OCI-M2 (cell line): ENCODE measurements around the gene SRRM2.

ENCODE experiments used
- DNase-seq: peaks from one replicate; lab custom pipeline; 2025; ENCODE audit not compliant: unreplicated experiment; lab: John Stamatoyannopoulos, UW

The SRRM2 gene

DNA sequence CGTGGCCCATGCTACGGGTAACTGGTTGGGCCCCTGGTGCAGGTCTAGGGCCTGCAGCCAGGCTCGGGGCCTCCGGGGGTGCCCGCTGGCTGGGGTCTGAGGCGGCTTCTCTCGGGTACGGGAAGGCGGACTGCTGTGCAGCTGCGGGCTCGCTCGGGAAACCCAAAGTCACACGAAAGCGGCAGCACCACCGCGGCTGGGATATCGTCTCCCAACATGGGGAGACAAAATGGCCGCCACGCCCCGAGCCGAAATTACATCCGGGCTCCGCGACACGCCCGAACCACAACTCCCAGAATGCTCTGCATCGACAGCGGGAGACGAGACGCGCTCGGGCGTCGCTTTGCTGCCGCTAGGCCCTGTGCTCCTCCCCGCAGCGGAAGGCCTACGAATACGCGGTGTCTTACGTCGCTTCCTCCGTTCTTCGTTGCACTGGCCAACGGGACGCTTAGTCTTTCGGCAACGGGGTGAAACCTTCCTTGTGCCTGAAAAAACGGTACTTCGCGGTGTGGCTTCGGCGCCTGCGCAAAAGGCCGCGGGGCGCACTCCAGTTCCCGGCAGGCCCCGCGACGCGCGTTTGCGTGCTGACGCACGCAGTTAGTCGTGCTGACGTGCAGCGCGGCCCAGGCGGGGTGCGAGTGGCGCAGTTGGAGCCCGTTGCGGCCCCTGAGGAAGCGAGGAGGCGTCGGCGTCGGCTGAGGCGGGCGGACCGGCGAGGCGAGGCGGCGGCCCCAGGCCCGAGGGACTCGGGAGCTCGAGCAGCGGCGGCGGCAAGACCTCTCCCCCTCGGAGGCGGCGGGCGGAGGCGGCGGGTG is at the start of gene SRRM2:
Gene SRRM2, plus strand, starts transcription at position 604 of the 815 bp plus-strand sequence. CDS start 3,727 bp downstream, outside the sequence.
- DNase-seq: peak; percentile 77

DNA sequence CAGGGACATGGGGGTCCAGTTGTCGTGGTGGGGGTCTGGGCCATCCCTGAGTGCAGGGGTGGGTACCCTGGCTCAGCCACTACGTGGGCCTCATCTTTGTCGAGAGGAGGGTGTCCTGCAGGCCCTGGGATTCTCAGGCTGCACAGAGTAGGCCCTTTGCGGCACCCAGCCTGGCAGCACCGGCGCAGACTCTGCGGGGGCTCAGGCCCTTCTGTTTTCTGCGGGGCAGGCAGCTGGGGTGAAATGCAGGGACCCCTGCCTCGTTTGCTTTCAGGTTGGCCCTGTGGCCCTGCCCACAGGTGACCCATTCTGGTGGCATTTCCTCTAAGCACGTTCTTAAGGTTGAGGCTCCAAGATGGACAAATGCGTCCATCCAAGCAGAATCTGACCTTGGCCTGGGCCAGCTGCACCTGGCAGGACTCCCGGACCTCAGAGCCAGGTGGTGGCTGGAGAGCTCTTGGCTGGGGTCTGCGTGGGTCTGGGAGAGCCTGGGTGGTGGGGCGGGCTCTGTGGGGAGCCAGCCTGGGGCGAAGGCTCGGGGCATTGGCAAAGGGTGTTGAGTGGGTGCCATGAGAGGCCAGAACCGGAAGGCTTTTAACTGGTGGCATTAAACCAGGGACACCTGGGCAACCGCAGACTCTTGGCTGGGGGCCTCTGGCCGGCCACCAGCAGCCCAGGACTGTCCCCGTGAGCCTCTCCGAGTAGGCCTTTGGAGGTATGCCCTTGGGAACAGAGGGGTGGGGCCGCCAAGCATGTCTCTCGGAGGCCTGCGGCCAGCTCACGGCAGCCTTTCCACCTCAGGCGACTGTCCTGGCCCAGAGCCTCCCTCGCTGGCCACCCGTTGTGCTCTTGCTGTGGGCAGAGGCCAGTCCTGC is 49.3 kb upstream of the SRRM2 start:
- no peak for DNase-seq

DNA sequence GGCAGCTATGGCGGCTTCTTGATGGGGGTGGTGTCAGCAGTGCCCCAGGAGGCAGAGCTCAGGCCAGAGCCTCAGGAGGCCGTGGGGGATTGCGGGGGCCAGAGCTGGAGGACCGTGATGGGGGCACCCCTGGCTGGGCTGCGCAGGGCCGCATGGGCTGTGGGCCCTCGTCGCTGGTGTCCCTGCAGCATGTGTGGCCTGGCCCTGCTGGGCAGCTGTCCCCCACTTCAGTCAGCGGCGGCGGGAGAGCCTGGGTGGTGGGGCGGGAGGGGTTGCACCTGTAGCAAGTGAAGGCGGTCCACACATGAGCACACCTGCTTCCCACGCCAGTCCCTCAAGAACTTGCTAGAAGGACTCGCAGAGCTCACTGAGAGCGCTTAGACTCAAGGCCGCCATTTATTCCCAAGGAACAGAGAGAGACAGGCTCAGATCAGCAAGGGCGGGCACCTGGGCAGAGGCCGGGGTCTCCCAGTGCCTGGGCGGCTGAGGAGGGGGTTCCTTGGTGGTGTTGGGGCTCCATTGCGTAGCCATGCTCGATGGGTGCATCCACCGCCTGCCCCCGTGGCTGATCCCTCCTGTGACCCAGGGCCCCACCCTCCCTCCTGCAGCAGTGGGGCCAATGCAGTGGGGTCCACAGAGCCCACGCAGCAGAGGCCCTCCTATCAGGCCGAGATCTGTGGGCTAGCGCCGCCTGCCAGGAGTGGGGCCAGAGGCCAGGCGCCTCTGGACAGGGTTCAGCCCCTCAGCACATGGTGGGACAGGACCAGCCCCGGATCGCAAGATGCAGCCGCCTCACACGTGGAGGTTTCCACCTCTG is 48.1 kb upstream of the SRRM2 start:
- DNase-seq: no peak

DNA sequence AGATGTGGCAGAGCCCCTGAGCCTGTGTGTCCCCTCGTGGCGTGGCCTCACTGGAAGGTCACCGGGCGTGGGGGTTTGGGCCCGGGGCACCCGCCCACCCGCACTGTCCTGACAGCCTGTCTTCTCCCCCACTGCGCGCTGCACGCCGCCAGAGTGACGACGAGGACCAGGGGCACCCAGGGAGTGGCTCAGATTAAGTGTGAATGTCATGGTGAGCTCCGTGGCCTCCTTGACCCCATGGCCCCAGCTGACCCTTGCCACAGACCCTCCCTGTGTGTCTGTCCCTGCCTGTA is 47.5 kb upstream of the SRRM2 start:
- no peak for DNase-seq

DNA sequence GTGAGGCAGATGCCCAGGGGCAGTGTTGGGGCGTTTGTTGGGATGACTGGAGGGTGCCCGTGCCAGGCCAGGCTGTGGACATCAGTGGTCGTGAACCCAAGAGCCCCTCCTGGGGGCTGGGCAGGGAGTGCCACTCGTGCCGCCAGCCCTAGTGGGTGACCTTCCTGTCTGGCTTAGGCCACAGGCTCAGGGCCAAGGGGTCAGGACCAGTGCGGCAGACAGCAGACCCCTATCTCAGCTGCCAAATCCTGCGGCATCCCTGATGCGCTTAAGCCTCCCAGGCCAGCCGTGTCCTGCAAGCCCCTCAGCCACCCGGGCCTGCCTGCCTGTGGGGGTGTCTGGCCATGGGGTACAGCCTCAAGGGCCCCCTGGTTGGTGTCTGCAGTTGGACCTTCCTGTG is 47.1 kb upstream of the SRRM2 start:
- no peak for DNase-seq

DNA sequence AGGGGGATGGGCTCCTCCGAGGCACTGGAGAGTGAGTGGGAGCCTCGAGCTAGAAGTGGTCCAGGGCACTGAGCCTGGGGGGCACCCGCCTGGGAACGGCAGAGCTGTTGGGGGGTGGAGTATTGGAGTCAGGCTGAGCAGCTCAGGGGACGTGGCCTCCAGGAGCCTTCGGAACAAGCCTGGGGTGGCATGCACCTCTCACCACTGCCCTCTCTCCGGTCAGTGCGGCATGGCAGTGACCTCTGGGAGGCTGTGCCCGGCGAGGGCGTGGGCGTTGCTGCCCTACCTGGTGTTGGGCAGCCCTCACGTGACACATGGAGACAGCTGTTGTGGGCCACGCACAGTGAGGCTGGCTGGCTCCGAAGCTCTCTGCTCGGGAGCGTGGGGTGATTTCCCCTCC is 46.4 kb upstream of the SRRM2 start:
- DNase-seq: no peak

DNA sequence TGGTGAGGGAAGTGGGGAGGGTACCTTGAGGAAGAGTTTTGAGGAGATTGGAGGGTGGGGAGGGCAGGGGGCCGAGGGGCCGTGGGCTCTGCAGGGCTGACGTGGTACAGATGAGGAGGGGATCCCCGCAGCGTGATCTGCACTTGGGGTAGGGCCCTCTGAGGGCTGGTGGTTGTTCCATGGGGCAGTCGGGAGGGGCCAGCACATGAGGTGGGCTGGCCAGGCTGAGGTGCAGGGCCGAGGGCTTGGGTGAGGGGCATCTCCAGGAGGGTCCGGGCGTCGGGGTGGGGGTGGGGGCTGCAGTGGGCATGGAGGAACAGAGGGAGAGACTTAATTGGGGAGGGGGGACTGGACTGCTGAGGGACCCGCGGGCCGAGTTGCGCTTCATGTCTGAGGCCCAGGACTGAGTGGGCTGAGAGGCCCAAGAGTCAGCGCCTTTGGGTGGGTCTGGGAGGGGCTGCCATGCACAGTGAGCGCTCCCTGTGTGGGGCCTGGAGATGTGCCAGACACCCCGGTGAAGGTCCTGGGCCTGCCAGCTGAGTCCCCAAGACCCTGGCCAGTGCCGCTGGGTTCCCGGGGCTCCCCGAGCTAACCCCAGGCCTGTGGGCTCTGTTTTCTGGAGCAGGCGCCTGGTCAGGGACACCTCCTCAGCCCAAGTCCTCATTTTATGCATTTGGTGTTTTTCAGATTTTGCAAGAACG is 45.7 kb upstream of the SRRM2 start:
- no peak for DNase-seq

DNA sequence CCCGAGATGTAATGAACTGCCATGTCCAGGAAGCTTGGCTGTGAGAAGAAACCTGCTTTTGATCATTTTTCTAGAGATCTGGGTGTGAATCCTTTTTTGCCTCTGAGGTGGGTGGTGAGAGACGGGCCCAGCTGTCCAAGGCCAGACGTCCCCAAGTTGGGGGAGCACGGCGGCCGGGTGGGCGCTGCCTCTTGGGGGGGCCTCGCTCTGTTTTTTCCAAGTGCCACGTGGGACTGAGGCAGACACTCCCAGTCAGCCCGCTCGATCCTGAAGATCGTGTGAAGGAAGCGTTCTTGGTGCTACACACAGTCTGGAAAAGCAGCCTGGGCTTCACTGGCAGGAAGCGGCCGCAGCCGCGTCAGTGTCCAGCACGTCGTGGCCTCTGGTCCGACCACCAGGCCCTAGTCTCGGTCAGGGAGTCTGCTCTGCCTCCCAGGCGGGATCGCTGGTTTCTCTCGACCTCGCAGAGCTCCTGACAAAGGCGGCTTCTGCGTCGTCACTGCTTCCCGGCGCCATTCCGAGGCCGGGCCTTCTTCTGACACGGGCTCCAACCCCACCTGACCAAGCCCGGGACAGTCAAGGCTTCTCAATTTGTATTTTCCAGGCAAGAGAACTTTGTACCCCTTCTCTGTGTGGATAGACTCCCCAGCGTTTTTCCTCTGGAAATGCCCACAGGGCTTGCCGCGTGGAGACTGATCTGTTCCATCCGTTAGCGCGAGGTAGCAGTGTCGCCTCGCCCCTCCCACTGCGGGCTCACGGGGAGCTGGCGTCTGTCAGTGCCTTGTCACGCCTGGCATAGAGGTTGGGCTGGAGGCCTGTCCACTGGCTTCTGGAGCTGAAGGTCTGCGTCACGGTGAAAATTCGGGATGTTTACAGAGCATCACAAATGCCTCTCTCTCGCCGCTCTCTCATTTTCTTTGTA is 44.8 kb upstream of the SRRM2 start:
- DNase-seq: no peak

DNA sequence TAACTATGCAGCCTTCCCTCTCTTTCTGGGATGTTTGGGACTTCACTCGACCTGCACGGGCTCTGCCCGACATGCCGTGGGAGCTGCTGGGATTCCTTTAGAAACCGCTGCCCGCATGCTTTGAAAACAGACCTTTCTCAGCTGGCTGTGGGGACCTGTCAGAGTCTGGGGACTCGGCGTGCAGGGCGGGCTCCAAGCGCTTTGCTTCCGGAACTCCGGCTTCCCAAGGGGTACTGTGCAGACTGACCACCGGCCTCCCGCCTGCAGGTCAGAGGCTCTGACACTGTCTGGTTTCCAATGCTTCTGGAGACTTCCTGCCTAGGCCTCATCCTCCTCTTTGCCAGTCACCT is 44.2 kb upstream of the SRRM2 start:
- no peak for DNase-seq

DNA sequence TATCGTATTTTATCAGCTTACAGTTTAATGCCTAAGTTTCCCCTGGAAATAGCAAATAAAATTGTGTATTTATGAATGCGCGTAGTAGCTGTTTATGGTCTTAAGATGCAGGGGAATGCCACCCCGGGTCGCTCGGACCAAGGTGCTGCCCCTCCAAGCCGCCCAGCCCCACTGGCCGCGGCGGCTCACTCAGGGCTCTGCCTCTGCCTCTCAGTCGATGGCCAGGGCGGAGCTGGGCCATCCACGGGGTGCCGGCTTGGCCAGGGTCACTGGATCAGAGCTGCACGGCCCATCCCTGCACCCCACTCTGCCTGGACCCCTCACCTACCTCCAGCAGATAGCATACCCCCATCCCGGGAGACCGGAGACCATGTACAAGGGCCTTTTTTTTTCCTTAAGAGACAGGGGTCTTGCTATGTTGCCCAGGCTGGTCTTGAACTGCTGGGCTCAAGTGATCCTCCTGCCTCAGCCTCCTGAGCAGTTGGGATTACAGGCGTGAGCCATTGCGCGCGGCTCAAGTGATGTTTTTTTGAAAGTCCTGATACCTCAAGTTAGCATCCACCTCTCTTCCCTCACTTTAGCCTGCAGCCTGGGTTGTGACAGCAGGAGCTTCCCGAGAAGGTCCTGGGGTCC is 43.4 kb upstream of the SRRM2 start:
- DNase-seq: no peak

DNA sequence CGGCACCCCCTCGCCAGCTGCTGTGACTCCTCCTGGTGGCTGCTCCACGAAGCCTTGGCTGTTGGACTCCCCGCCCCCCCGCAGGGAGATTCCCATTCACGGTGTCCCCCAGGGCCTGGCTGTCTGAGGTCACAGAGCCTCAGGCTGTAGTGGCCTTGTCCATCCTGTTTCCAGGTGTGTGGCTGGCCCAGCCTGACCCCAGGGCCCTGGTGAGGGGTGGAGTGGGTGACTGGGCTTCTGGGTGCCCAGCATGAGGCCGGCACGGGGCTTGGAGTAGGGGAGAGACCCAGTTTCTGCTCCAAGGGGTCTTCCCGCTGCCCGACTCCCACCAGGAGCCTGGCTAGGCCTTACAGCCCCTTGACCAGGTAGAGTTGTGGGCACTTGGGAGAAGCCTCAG is 42.9 kb upstream of the SRRM2 start:
- no peak for DNase-seq

DNA sequence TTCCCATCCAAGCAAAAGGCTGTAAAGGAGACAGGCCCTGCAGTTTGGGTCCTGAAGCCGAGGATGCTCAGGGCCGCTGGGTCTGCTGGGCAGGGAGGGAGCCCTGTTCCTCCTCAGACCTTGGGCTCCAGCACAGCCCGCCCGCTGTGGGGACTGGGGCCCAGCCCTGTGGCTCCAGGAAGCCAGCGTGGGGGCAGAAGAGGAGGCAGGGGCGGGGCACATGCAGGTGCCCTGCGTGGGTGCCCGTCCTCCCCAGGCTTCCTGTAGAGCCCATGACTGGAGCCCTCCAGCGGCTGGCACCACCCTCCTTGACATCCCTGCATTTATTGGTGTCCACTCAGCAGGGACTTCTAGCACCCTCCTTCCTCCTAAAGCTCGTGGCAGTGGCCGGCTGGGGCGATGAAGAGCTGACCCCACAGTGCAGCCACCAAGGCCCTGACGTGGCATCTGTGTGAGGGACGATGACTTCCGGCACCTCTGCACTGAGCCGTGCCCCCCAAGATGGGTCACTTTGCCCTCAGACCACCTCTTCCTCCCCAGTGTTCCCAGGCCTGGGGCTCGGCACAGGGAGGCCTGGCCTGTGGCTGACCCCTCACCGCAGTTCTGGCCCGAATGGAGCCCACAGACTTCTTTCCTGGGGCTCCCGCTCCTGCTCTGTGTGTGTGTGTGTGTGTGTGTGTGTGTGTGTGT is 42.3 kb upstream of the SRRM2 start:
- DNase-seq: no peak

DNA sequence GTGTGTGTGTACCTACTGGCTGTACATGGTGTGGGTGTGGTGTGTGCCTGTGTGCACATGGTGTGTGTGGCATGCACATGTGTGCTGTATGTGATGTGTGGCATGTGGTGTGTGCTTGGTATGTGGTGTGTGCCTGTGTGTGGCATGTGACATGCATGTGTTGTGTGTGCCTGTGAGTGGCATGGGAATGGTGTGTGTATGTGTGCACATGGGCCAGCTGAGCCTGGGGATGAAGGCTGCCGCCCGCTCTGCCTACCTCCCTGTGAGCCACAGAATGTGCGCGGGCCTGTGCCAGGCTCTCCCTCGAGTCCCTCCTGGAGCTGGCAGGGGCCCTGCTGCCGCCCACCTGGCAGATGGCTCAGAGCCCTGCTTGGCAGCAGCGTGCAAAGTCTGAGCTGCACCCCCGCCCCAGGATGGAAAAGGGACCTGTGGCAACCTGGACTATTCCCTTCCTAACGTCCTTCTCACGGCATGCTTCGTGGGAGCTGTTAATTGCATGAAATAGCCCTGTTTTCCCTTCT is 41.7 kb upstream of the SRRM2 start:
- no peak for DNase-seq

DNA sequence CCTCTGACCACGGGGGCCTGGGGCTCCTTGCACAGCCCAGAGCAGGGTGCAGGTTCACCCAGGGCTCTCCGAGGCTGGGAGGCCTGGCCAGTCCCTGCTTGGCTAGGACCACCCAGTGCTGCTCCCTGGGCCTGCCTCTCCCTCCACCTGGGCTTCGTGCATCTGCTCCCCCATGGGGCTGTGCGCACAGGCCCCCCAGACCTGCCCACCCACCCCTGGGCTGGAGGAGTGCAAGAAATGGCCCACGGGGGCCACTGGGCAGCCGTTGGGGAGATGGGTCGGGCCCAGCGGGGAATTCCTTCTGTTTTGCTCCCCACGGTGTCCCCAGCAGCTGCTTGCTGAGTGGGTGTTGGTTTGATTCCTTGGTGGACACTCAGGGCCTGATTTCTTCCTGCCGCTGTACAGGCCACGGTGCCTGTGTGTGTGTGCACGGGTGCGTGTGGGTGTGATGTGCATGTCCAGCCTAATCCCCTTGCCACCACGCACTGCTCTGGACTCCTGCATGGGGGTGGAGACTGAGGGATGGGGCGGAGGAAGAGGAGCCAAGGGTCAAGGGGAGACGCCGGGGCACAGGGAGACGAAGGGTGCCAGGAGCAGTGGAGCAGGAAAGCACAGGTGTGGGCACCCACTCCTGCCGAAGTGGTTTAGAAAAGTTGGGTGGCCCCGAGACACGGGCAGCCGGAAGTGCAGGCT is 40.9 kb upstream of the SRRM2 start:
- DNase-seq: no peak

DNA sequence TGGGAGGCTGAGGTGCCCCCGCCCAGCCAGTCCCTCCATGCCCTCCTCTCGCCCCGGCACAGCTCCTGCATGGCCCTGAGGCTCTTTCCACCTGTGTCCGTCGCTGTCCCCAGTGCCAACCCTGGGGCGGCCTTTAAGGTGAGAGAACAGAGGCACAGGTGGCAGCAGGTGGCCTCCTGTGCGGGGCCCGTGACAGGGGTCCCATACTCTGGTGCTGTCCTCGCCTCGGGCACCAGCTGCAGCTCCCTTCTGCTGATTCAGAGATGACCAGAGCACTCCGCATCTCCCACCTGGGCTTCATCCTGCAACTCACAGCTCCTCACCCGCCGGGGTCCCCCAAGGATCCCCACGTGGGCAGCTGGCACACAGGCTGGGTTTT is 40.4 kb upstream of the SRRM2 start:
- no peak for DNase-seq

DNA sequence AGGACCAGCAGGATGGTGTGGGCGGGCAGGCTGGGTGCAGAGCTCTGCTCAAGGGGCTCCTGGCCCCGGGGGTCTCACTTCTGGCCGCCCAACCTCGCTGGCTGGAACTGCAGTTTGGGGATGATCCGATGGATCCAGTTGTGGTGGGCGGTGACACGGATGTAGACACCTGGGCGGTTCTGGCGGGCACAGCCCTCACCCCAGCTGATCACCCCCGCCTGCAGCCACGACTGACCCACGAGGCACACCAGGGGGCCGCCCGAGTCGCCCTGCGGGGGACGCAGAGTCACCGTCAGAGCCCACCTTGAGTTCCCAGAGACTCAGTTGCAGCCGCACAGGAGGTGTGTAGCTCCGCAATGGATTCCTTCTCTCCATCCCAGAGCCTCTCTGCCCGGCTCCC is 39.9 kb upstream of the SRRM2 start:
- DNase-seq: no peak

DNA sequence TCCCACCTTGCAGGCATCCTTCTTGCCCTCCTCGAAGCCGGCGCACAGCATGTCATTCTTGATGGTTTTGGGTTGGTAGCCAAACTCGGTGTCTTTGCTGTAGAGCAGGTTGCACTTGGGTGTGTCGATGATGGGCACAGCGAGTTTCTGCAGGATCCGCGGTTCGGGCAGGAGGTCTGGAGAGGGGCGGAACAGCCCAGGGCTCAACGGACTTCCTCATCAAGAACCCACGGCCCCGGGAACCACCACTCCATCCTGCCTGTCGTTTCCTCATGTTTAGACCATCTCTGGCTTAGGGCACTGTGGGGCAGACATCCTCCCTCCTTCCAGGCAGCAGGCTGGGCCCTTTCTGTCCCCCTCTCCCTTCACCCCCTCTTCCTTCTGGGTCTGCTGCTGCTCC is 38.9 kb upstream of the SRRM2 start:
- no peak for DNase-seq
